Gastrocnemius medialis (tissue), 4 donors: ENCODE data around the gene PLB1. TPM values are rescaled to one million over a fixed set of nuclear protein-coding genes. Genes with fewer than 3 reads are reported as not detected.

Source experiments
- ATAC-seq, 2 donors: fragments of 150-250 bp; one replicate each; pipeline ENCODE4 v1.9.1; 2016
- DNase-seq, 2 donors: peaks; one replicate each; pipeline ENCODE4 v3.0.0-alpha.2; 2019
- H3K27ac ChIP-seq, 4 donors: fragments of 200-600 bp; sonication (generic); 1 replicate in 1 of 4; 2 replicates in 3 of 4; pipeline ENCODE4 v1.5.1; 2016 to 2018; ENCODE audit warnings: mild to moderate bottlenecking in 2 of 4, moderate library complexity in 1 of 4
- H3K27me3 ChIP-seq, 3 donors: fragments of 200-600 bp; sonication (generic) in 2 of 3; 1 replicate in 1 of 3; 2 replicates in 2 of 3; pipeline versions ENCODE4 v1.5.1 to v1.6.0; 2016 to 2019; ENCODE audit warnings: mild to moderate bottlenecking in 1 of 3, moderate library complexity in 1 of 3
- H3K36me3 ChIP-seq, 2 donors: fragments of 200-600 bp; sonication (generic) in 1 of 2; one replicate each; pipeline ENCODE4 v1.5.1; 2017 to 2018
- H3K4me1 ChIP-seq, 2 donors: fragments of 200-600 bp; sonication (generic) in 1 of 2; one replicate each; pipeline ENCODE4 v1.5.1; 2016 to 2017; ENCODE audit warnings: mild to moderate bottlenecking in 2 of 2
- H3K4me3 ChIP-seq, 4 donors: fragments of 200-600 bp; sonication (generic) in 3 of 4; 1 replicate in 1 of 4; 2 replicates in 3 of 4; pipeline ENCODE4 v1.5.1; 2016 to 2019; ENCODE audit warnings: mild to moderate bottlenecking in 2 of 4
- H3K9me3 ChIP-seq, 3 donors: fragments of 200-600 bp; sonication (generic) in 2 of 3; 1 replicate in 1 of 3; 2 replicates in 2 of 3; pipeline ENCODE4 v1.5.1; 2016 to 2019
- POLR2A ChIP-seq, 2 donors: fragments of 450-650 bp; IDR thresholded peaks; one replicate each; pipeline ENCODE4 v1.6.1; 2017; ENCODE audit warnings: antibody characterized with exemption in 2 of 2, mild to moderate bottlenecking in 2 of 2, moderate library complexity in 2 of 2
- in situ Hi-C, 4 donors: fragments of 200-750 bp; cut with MboI; loops; one replicate each; pipeline versions ENCODE4 v1.15.0 to v1.8.0; 2017; ENCODE audit warnings: low sequenced_read_pairs in 4 of 4
- intact Hi-C: fragments of 100-400 bp; cut with DNase I; formaldehyde crosslinking; loops from one replicate; pipeline ENCODE4 v1.15.1; 2023; ENCODE audit warnings: low total_unique reads
- total RNA-seq, 4 donors: library from RNA; depleted of rRNA; stranded (reverse); fragments of >200 nt; gene quantifications; one replicate each; pipeline versions ENCODE4 v1.1.0 to v1.2.3, GENCODE V29; 2016
- TF ChIP-seq, protein P1 (sequence below), 5 experiments: fragments of 450-650 bp in 3 of 5; fragments of 200-600 bp in 2 of 5; sonication (generic) in 2 of 5; IDR thresholded peaks in 4 of 5; conservative IDR thresholded peaks in 1 of 5; 1 replicate in 4 of 5; 2 replicates in 1 of 5; pipeline ENCODE4 v1.5.1; 2016 to 2019; ENCODE audit warnings: antibody characterized with exemption in 5 of 5, mild to moderate bottlenecking in 3 of 5, moderate library complexity in 3 of 5

PLB1 gene
- total RNA-seq, 4 donors from 2014 or later = 1.2 to 4.3 (median 2.8) TPM

DNA sequence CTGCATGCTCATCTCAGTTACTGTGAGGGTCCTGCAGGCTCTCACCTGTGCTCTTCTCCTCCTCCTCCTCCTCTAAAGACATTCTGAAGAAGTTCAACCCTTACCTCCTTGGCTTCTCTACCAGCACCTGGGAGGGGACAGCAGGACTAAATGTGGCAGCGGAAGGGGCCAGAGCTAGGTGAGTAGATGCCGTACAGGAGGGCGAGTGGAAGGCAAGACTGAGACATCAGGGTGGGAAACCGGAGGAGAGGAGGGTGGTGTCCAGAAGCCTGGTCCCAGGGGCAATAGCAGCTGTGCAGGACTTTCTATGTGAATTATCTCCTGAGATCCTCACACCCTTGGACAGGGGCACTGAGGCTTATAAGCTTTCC is 124.9 kb downstream of the PLB1 start:
- Histone ChIP-seq H3K4me3 (no peak overlapping the region), H3K36me3 (no peaks in the 10 kb centered on the region), H3K9me3 (no peaks in the 10 kb centered on the region), H3K27ac (peak overlapping the region; percentile 66 to 93 (median 86)), H3K4me1 (peaks cover 40 to 44% of the 10 kb centered on the region in 2 donors), H3K27me3 (no peaks in the 10 kb centered on the region)
- in situ Hi-C loops = no loop called here
- TF ChIP-seq POLR2A (IDR thresholded peaks at IDR 0.05) = no peak
- TF ChIP-seq, protein P1, sequence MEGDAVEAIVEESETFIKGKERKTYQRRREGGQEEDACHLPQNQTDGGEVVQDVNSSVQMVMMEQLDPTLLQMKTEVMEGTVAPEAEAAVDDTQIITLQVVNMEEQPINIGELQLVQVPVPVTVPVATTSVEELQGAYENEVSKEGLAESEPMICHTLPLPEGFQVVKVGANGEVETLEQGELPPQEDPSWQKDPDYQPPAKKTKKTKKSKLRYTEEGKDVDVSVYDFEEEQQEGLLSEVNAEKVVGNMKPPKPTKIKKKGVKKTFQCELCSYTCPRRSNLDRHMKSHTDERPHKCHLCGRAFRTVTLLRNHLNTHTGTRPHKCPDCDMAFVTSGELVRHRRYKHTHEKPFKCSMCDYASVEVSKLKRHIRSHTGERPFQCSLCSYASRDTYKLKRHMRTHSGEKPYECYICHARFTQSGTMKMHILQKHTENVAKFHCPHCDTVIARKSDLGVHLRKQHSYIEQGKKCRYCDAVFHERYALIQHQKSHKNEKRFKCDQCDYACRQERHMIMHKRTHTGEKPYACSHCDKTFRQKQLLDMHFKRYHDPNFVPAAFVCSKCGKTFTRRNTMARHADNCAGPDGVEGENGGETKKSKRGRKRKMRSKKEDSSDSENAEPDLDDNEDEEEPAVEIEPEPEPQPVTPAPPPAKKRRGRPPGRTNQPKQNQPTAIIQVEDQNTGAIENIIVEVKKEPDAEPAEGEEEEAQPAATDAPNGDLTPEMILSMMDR (IDR thresholded peaks at IDR 0.05 in 4 of 5, conservative IDR thresholded peaks at IDR 0.05 in 1 of 5) = no peak
- no peak for ATAC-seq
- intact Hi-C loops = loop anchor here (5.0 kb wide), 1 partner anchor 132 kb away; the partner anchor contains the start of gene PPP1CB
- no peak for DNase-seq

DNA sequence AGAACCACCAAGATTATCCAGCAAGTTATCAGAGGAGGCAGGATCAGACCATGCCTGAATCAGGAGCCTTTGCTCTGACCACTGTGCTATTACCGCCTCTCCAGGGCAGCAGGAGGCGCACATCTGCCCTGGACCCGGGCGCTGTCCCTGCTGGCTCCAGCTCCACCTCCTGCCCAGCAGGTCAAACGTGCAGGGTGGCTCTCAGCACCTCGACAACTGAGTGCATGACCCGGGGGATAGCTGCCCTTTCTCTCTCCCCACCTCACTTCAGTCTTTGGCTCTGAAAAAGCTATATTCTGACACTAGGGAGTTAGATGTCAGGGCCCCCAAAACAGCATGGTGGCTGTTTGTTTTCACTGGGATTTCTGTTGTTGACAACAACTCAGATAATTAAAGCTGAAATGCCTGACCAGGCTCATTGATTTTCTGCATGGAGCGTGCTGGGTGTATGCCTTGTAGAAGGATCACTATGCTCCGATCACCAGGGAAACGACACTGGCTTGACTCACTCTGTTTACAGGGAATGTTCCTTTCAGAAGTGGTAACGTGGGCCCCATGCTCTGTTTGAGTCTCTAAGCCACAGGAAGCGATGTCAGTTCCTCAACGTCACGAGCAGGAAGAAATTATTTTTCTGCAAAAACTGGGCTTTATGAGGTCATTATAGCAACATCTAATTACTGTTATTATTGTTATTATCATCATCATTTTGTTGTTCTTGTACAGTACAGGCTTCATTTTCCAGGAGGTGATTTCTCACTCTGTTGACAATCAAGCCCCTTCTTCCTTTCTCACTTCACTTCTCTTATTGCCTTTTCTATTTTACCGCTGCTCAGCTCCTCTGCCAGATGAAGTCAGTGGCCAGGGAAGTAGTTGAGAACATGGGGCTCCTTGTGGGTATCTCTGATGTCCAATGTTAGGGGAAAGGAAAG is 125.6 kb downstream of the PLB1 start:
- H3K4me3 ChIP-seq = peak overlapping the region in 1 of 4 donors; percentile 0
- peak; percentile 68 to 93 for ATAC-seq
- H3K4me1 ChIP-seq = peaks cover 47 to 48% of the 10 kb centered on the region in 2 donors
- no peaks in the 10 kb centered on the region for H3K9me3 ChIP-seq
- peak; percentile 75 to 82 for DNase-seq
- intact Hi-C loops (loop anchor here (5.0 kb wide), 1 partner anchor 131 kb away; the partner anchor contains the start of gene PPP1CB), in situ Hi-C loops (no loop called here)
- peak overlapping the region; percentile 66 to 93 (median 86) for H3K27ac ChIP-seq
- peak; percentile 31 to 42 for TF ChIP-seq POLR2A (IDR thresholded peaks at IDR 0.05)
- TF ChIP-seq, protein P1 (IDR thresholded peaks at IDR 0.05 in 4 of 5, conservative IDR thresholded peaks at IDR 0.05 in 1 of 5) = peak in 2 of 5 experiments; percentile 4 to 34
- H3K36me3 ChIP-seq = no peaks in the 10 kb centered on the region
- no peaks in the 10 kb centered on the region for H3K27me3 ChIP-seq

DNA sequence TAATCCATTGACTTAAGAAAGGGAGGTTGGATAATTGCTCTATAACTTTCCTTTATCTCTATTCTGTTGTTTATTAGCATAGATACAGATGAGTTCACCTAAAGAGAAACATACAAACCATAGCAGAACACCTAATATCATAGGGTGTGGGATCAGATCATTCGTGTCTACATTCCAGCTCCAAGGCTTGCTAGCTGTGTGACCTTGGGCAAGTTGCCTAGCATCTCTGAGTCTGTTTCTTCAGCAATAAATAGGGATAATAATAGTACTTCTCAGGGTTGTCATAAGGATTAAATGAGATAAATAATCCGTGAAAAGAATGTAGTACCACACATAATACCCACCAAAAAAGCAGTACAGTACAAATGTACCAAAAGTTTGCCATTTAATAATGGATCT is 126.2 kb downstream of the PLB1 start:
- peaks cover 48 to 53% of the 10 kb centered on the region in 2 donors for H3K4me1 ChIP-seq
- H3K27ac ChIP-seq = peak overlapping the region; percentile 66 to 93 (median 86)
- H3K4me3 ChIP-seq = no peak overlapping the region
- no peaks in the 10 kb centered on the region for H3K9me3 ChIP-seq
- H3K27me3 ChIP-seq = no peaks in the 10 kb centered on the region
- ATAC-seq (no peak), DNase-seq (no peak)
- H3K36me3 ChIP-seq = no peaks in the 10 kb centered on the region
- in situ Hi-C loops = no loop called here
- intact Hi-C loops = loop anchor here (5.0 kb wide), 1 partner anchor 130 kb away; the partner anchor contains the start of gene PPP1CB
- TF ChIP-seq, protein P1 (IDR thresholded peaks at IDR 0.05 in 4 of 5, conservative IDR thresholded peaks at IDR 0.05 in 1 of 5) = no peak
- no peak for TF ChIP-seq POLR2A (IDR thresholded peaks at IDR 0.05)

DNA sequence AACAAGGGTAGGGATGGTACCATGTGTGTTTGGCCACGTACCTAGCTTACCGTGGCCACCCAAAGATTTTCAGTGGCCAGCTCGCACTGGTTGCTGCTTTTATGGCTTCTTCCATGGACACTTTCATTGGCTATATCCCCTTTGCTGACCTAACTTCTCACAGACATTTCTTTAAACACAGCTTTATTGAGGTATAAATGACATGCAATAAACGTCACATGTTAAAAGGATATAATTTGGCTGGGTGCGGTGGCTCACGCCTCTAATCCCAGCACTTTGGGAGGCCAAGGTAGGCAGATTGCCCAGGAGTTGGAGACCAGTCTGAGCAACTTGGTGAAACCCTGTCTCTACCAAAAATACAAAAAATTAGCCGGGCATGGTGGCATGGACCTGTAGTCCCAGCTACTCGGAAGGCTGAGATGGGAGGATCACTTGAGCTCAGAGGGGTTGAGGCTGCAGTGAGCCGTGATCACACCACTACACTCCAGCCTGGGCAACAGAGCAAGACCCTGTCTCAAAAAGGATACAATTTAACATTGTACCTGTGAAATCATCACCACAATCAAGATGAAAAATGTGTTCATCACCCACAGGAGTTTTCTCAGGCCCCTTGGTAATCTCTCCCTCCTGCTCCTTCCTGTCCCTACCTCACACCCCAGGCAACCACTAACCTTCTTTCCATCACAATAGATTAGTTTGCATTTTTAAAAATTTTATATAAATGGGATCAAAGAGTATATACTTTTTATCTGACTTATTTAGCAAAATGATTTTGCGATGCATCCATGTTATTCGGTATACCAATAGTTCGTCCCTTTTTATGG is 127.9 kb downstream of the PLB1 start:
- in situ Hi-C loops = no loop called here
- no peaks in the 10 kb centered on the region for H3K9me3 ChIP-seq
- H3K4me3 ChIP-seq = no peak overlapping the region
- H3K27me3 ChIP-seq = no peaks in the 10 kb centered on the region
- no peaks in the 10 kb centered on the region for H3K36me3 ChIP-seq
- DNase-seq (no peak), ATAC-seq (no peak)
- peak overlapping the region; percentile 88 to 93 (median 91) for H3K27ac ChIP-seq
- intact Hi-C loops = loop anchor here (5.0 kb wide), 1 partner anchor 129 kb away; the partner anchor contains the start of gene PPP1CB
- TF ChIP-seq, protein P1 (IDR thresholded peaks at IDR 0.05 in 4 of 5, conservative IDR thresholded peaks at IDR 0.05 in 1 of 5) = no peak
- no peak for TF ChIP-seq POLR2A (IDR thresholded peaks at IDR 0.05)
- H3K4me1 ChIP-seq = peaks cover 65 to 70% of the 10 kb centered on the region in 2 donors
